HL-60 (cell line): ENCODE data around the gene WNT5A.

Source experiments
- DNase-seq, 2 experiments: peaks; one replicate each; pipeline ENCODE4 v3.0.0-alpha.2; 2010 to 2020; ENCODE audit warnings: low read depth in 1 of 2, low spot score in 1 of 2
- H3K27ac ChIP-seq: fragments of 250-450 bp; sonication (Bioruptor Pico); replicated peaks from 2 replicates; pipeline ENCODE4 v1.5.1; 2020; ENCODE audit warnings: mild to moderate bottlenecking, moderate library complexity
- H3K27me3 ChIP-seq: fragments of 250-450 bp; sonication (Bioruptor Pico); 2 replicates; pipeline ENCODE4 v1.5.1; 2021; ENCODE audit warnings: mild to moderate bottlenecking, moderate library complexity; ENCODE audit not compliant: insufficient read depth, poor library complexity, severe bottlenecking
- H3K4me3 ChIP-seq: replicated peaks from 2 replicates; pipeline ENCODE4 v1.5.1; 2011; ENCODE audit warnings: mild to moderate bottlenecking, control low read depth, low read length; ENCODE audit not compliant: insufficient read depth
- GABPA ChIP-seq: IDR thresholded peaks from 2 replicates; pipeline ENCODE4 v1.6.1; 2012; ENCODE audit warnings: low read depth
- POLR2AphosphoS5 ChIP-seq: IDR thresholded peaks from 2 replicates; pipeline ENCODE4 v1.6.1; 2012; ENCODE audit warnings: low read depth
- SPI1 ChIP-seq: IDR thresholded peaks from 2 replicates; pipeline ENCODE4 v1.6.1; 2012; ENCODE audit warnings: low read depth, mild to moderate bottlenecking, borderline replicate concordance
- TF ChIP-seq, protein P1 (sequence below): IDR thresholded peaks from 2 replicates; pipeline ENCODE4 v1.6.1; 2012; ENCODE audit warnings: low read depth; ENCODE audit not compliant: insufficient replicate concordance
- TF ChIP-seq, protein P2 (sequence below): IDR thresholded peaks from one replicate; pipeline ENCODE4 v1.5.1; 2011; ENCODE audit warnings: low read length, control low read depth, inconsistent platforms; ENCODE audit not compliant: insufficient read depth

Gene WNT5A

DNA sequence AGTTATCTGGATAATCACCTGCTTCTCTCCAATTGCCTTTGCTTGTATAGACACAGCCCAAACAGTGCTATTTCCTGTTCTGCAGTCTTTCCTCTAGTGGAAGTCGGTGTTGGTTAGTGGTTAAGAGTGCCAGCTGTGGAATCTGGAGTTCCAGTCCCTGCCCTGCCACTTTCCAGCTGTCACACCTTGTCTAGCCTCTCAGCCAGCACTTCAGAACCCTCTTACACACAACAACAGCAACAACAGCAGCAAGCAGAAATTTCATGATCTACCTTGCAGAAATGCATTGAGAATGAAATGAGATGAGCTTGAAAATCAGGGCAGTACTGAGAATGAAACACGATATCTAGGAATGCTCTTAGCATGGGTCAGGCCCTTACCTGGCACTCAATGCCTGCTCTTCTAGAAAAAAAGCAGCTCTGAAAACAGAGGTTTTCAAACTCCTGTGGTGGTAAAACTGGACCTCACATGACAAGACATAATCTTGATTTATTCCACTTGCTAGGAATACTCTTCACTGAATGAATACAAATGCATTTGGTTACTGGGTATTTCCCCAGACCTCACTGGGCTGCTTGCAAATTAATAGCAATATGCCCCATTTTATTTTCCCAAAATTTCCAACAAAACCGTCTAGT is 3.3 kb upstream of the WNT5A start:
- no peak for DNase-seq
- Histone ChIP-seq H3K27me3 (peaks cover 42% of the 10 kb centered on the region), H3K4me3 (no peak overlapping the region), H3K27ac (no peak overlapping the region)
- TF ChIP-seq POLR2AphosphoS5 (no peak), SPI1 (no peak), GABPA (no peak)
- TF ChIP-seq, protein P1, sequence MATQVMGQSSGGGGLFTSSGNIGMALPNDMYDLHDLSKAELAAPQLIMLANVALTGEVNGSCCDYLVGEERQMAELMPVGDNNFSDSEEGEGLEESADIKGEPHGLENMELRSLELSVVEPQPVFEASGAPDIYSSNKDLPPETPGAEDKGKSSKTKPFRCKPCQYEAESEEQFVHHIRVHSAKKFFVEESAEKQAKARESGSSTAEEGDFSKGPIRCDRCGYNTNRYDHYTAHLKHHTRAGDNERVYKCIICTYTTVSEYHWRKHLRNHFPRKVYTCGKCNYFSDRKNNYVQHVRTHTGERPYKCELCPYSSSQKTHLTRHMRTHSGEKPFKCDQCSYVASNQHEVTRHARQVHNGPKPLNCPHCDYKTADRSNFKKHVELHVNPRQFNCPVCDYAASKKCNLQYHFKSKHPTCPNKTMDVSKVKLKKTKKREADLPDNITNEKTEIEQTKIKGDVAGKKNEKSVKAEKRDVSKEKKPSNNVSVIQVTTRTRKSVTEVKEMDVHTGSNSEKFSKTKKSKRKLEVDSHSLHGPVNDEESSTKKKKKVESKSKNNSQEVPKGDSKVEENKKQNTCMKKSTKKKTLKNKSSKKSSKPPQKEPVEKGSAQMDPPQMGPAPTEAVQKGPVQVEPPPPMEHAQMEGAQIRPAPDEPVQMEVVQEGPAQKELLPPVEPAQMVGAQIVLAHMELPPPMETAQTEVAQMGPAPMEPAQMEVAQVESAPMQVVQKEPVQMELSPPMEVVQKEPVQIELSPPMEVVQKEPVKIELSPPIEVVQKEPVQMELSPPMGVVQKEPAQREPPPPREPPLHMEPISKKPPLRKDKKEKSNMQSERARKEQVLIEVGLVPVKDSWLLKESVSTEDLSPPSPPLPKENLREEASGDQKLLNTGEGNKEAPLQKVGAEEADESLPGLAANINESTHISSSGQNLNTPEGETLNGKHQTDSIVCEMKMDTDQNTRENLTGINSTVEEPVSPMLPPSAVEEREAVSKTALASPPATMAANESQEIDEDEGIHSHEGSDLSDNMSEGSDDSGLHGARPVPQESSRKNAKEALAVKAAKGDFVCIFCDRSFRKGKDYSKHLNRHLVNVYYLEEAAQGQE: no peak

DNA sequence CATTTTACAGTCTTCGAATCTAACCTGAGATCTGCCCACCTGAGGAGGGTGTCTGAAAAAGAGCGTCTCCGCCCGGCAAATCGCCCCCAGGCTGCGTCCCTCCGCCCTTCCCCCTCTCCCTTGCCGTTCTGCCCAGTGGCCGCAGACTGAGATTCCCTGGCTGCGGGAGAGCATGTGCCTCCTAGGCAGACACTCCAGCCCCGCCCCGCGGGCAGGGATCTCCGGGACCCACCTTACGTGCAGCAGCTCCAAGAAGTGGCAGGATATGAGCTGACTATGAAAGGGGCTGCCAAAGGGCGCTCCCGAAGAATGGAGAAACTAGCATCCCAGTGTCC is 2.7 kb upstream of the WNT5A start:
- TF ChIP-seq POLR2AphosphoS5: no peak
- TF ChIP-seq, protein P2, sequence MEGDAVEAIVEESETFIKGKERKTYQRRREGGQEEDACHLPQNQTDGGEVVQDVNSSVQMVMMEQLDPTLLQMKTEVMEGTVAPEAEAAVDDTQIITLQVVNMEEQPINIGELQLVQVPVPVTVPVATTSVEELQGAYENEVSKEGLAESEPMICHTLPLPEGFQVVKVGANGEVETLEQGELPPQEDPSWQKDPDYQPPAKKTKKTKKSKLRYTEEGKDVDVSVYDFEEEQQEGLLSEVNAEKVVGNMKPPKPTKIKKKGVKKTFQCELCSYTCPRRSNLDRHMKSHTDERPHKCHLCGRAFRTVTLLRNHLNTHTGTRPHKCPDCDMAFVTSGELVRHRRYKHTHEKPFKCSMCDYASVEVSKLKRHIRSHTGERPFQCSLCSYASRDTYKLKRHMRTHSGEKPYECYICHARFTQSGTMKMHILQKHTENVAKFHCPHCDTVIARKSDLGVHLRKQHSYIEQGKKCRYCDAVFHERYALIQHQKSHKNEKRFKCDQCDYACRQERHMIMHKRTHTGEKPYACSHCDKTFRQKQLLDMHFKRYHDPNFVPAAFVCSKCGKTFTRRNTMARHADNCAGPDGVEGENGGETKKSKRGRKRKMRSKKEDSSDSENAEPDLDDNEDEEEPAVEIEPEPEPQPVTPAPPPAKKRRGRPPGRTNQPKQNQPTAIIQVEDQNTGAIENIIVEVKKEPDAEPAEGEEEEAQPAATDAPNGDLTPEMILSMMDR: no peak
- TF ChIP-seq, protein P1: no peak
- no peak for TF ChIP-seq GABPA
- no peak for TF ChIP-seq SPI1
- Histone ChIP-seq H3K27ac (no peak overlapping the region), H3K27me3 (peaks cover 47% of the 10 kb centered on the region), H3K4me3 (no peak overlapping the region)
- DNase-seq: no peak

DNA sequence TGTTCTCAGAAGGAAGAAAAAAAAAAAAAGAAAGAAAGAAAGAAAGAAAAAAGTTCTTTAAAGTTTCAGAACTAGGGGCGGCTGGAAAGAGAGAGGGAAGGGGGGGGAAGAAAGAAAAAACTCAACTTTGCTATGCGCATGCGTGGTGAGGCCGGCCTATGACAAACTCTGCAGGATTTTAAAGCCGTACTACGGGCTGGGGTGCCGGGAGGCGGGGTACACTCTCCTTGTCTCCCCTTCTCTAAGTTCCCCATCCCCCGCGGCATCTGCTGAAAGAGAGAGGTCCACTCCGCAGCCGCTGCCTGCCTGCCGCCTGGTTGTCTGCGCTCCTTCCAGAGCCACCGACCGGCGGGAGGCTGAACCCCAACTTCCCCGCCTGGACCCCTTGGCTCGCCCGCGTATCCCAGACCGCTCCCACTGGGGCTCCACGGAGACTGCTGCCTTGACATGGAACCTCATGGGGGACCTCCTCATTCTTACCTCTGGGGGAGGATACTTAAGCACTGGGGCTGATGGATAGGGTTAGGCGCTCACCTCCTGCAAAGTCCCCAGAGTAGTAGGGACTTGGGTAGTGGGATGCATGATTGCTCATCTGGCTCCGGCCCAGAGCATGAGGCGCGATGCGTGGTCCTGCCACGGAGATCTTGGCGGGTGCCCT is 1.4 kb upstream of the WNT5A start:
- H3K27me3 ChIP-seq: peaks cover 59% of the 10 kb centered on the region

More for the DNA sequence above, 1.4 kb upstream of the WNT5A start:
- Histone ChIP-seq H3K27ac (no peak overlapping the region), H3K4me3 (peak overlapping the region; percentile 10; the same call in 1 of the 2 replicates)
- DNase-seq: peak in 1 of 2 experiments; percentile 2
- TF ChIP-seq, protein P1: no peak
- TF ChIP-seq POLR2AphosphoS5 (no peak), SPI1 (no peak), GABPA (no peak)
- TF ChIP-seq, protein P2: no peak
